GM12864 (cell line): ENCODE results near the gene TMCO4.

Experiments used
- DNase-seq: peaks from one replicate; pipeline ENCODE4 v3.0.0-alpha.2; 2011; ENCODE audit warnings: low read depth
- H3K4me3 ChIP-seq: 2 replicates; pipeline ENCODE4 v1.5.1; 2011; ENCODE audit warnings: mild to moderate bottlenecking, low read depth, low read length, control low read depth
- CTCF ChIP-seq: IDR thresholded peaks from 2 replicates; pipeline ENCODE4 v1.5.1; 2011; ENCODE audit warnings: low read depth, mild to moderate bottlenecking, moderate library complexity, low read length, control low read depth, inconsistent platforms; ENCODE audit errors: missing control alignments

Gene TMCO4

GRCh38 chr1:19661721-19662228, 137.9 kb downstream of the TMCO4 start:
- TF ChIP-seq CTCF = peak; percentile 56
- no peak overlapping the region for H3K4me3 ChIP-seq
- DNase-seq = no peak

GRCh38 chr1:19658186-19658585, 141.5 kb downstream of the TMCO4 start:
- no peak for TF ChIP-seq CTCF
- no peak for DNase-seq
- no peak overlapping the region for H3K4me3 ChIP-seq

- DNase-seq = no peak
- H3K4me3 ChIP-seq = no peak overlapping the region
- no peak for TF ChIP-seq CTCF
Measured at GRCh38 chr1:19657511-19657910, 142.2 kb downstream of the TMCO4 start.

- no peak overlapping the region for H3K4me3 ChIP-seq
- TF ChIP-seq CTCF = no peak
- no peak for DNase-seq
Measured at GRCh38 chr1:19656780-19657466, 142.8 kb downstream of the TMCO4 start.

GRCh38 chr1:19656134-19656779, 143.5 kb downstream of the TMCO4 start:
- no peak overlapping the region for H3K4me3 ChIP-seq
- no peak for DNase-seq
- TF ChIP-seq CTCF = no peak

GRCh38 chr1:19655718-19656080, 144.0 kb downstream of the TMCO4 start:
- no peak overlapping the region for H3K4me3 ChIP-seq
- no peak for TF ChIP-seq CTCF
- no peak for DNase-seq
